Peyer's patch (tissue), 4 donors: Measurements from ENCODE around the gene TMEM63A.

Experiments
- POLR2A ChIP-seq, 2 donors: fragments of 450-650 bp; IDR thresholded peaks; one replicate each; pipeline ENCODE4 v1.5.1; 2017; ENCODE audit warnings: antibody characterized with exemption in 2 of 2, mild to moderate bottlenecking in 2 of 2, moderate library complexity in 2 of 2
- TF ChIP-seq, protein P1 (sequence below), 6 experiments: fragments of 450-650 bp in 4 of 6; fragments of 200-600 bp in 2 of 6; sonication (generic) in 1 of 6; IDR thresholded peaks; one replicate each; pipeline ENCODE4 v1.5.1; 2017 to 2019; ENCODE audit warnings: antibody characterized with exemption in 6 of 6, mild to moderate bottlenecking in 3 of 6, moderate library complexity in 1 of 6

DNA sequence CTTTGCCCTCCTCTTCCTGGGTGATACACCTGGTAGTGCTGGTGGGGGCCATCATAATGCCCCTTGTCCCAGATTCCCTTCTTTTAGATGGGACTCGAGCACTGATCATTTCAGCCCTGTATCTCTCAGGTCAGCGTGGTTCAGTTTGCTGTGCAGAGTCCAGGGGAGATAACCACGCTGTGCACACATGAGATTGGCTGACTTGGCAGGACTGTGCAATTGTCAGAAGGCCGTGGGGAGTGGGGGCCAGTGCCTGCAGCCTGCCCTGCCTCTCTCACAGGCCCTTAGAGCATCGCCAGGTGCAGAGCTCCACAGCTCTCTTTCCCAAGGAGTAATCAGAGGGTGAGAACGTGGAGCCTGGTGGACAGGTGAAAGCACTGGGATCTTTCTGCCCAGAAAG is 57.1 kb downstream of the TMEM63A start:
- TF ChIP-seq, protein P1, sequence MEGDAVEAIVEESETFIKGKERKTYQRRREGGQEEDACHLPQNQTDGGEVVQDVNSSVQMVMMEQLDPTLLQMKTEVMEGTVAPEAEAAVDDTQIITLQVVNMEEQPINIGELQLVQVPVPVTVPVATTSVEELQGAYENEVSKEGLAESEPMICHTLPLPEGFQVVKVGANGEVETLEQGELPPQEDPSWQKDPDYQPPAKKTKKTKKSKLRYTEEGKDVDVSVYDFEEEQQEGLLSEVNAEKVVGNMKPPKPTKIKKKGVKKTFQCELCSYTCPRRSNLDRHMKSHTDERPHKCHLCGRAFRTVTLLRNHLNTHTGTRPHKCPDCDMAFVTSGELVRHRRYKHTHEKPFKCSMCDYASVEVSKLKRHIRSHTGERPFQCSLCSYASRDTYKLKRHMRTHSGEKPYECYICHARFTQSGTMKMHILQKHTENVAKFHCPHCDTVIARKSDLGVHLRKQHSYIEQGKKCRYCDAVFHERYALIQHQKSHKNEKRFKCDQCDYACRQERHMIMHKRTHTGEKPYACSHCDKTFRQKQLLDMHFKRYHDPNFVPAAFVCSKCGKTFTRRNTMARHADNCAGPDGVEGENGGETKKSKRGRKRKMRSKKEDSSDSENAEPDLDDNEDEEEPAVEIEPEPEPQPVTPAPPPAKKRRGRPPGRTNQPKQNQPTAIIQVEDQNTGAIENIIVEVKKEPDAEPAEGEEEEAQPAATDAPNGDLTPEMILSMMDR (IDR thresholded peaks at IDR 0.05): no peak
- no peak for TF ChIP-seq POLR2A (IDR thresholded peaks at IDR 0.05)
